Neural cell (in vitro differentiated cells): Measurements from ENCODE around the gene SBK1. TPM values are rescaled to one million over a fixed set of nuclear protein-coding genes. Genes with fewer than 3 reads are reported as not detected.

Source experiments
- H2AFZ ChIP-seq: fragments of 200-600, 300-800 bp; sonication (generic), shearing (Covaris generic); 2 replicates; pipeline ENCODE4 v1.6.0; 2014; ENCODE audit warnings: low read depth, mild to moderate bottlenecking, antibody characterized with exemption, low read length, moderate library complexity
- H3F3A ChIP-seq: fragments of 200-600 bp; shearing (Covaris generic); 2 replicates; pipeline ENCODE4 v1.6.1; 2016; ENCODE audit warnings: mild to moderate bottlenecking, moderate library complexity, mixed read lengths, antibody characterized with exemption, low read length; ENCODE audit not compliant: insufficient read depth, poor library complexity, severe bottlenecking
- H3K27ac ChIP-seq: fragments of 200-600, 300-800 bp; sonication (generic), shearing (Covaris generic); 2 replicates; pipeline ENCODE4 v1.5.1; 2014; ENCODE audit warnings: mild to moderate bottlenecking, low read length, moderate library complexity
- H3K27me3 ChIP-seq: fragments of 300-800, 200-600 bp; sonication (generic), shearing (Covaris generic); 2 replicates; pipeline ENCODE4 v1.6.0; 2014; ENCODE audit warnings: mild to moderate bottlenecking, low read depth, low read length, moderate library complexity; ENCODE audit not compliant: insufficient read depth
- H3K36me3 ChIP-seq: fragments of 300-800, 200-600 bp; sonication (generic), shearing (Covaris generic); 2 replicates; pipeline ENCODE4 v1.5.1; 2014; ENCODE audit warnings: mild to moderate bottlenecking, antibody characterized with exemption, low read length, moderate library complexity; ENCODE audit not compliant: insufficient read depth
- H3K4me2 ChIP-seq: fragments of 300-800, 200-600 bp; sonication (generic), shearing (Covaris generic); 2 replicates; pipeline ENCODE4 v1.6.0; 2014; ENCODE audit warnings: mild to moderate bottlenecking, low read length
- H3K4me3 ChIP-seq: fragments of 300-800, 200-600 bp; sonication (generic), shearing (Covaris generic); 2 replicates; pipeline ENCODE4 v1.5.1; 2014; ENCODE audit warnings: mild to moderate bottlenecking, low read length, moderate library complexity
- H3K79me2 ChIP-seq: fragments of 200-600 bp; shearing (Covaris generic); replicated peaks from 2 replicates; pipeline ENCODE4 v1.6.0; 2014; ENCODE audit warnings: mild to moderate bottlenecking, low read length, moderate library complexity; ENCODE audit not compliant: insufficient read depth
- H3K9ac ChIP-seq: fragments of 300-800, 200-600 bp; sonication (generic), shearing (Covaris generic); 2 replicates; pipeline ENCODE4 v1.6.1; 2016; ENCODE audit warnings: mild to moderate bottlenecking, low read length, mixed read lengths
- H3K9me2 ChIP-seq: fragments of 200-600 bp; shearing (Covaris generic); 2 replicates; pipeline ENCODE4 v1.6.1; 2016; ENCODE audit warnings: mild to moderate bottlenecking, low read length, mixed read lengths; ENCODE audit not compliant: insufficient read depth
- H3K9me3 ChIP-seq: fragments of 200-600, 300-800 bp; sonication (generic), shearing (Covaris generic); 2 replicates; pipeline ENCODE4 v1.6.1; 2016; ENCODE audit warnings: mild to moderate bottlenecking, mixed run types, low read length, moderate library complexity, mixed read lengths
- H4K20me1 ChIP-seq: fragments of 200-600 bp; shearing (Covaris generic); 2 replicates; pipeline ENCODE4 v1.6.1; 2016; ENCODE audit warnings: mild to moderate bottlenecking, mixed run types; ENCODE audit not compliant: insufficient read depth
- CTCF ChIP-seq: fragments of 450-650 bp; IDR thresholded peaks from 2 replicates; pipeline ENCODE4 v1.5.1; 2014; ENCODE audit warnings: antibody characterized with exemption, mild to moderate bottlenecking, moderate library complexity; ENCODE audit not compliant: poor library complexity, severe bottlenecking
- EP300 ChIP-seq: fragments of 450-650 bp; conservative IDR thresholded peaks from 2 replicates; pipeline ENCODE4 v1.6.1; 2014; ENCODE audit warnings: antibody characterized with exemption, mild to moderate bottlenecking, moderate library complexity; ENCODE audit not compliant: poor library complexity, severe bottlenecking
- EZH2 ChIP-seq: fragments of 200-600, 300-800 bp; shearing (Covaris generic), sonication (generic); IDR thresholded peaks from 2 replicates; pipeline ENCODE4 v1.6.1; 2014; ENCODE audit warnings: antibody characterized with exemption, low read length, borderline replicate concordance, mild to moderate bottlenecking; ENCODE audit not compliant: insufficient read depth, poor library complexity, severe bottlenecking
- MXI1 ChIP-seq: fragments of 450-650 bp; conservative IDR thresholded peaks from 2 replicates; pipeline ENCODE4 v1.6.1; 2014; ENCODE audit warnings: antibody characterized with exemption, mild to moderate bottlenecking; ENCODE audit not compliant: poor library complexity, severe bottlenecking
- POLR2AphosphoS5 ChIP-seq: IDR thresholded peaks from 2 replicates; pipeline ENCODE4 v1.6.1; 2012
- RAD21 ChIP-seq: fragments of 450-650 bp; conservative IDR thresholded peaks from 2 replicates; pipeline ENCODE4 v1.6.1; 2014; ENCODE audit warnings: antibody characterized with exemption, mild to moderate bottlenecking, moderate library complexity
- REST ChIP-seq: IDR thresholded peaks from 2 replicates; pipeline ENCODE4 v1.6.1; 2012; ENCODE audit warnings: borderline replicate concordance
- SMC3 ChIP-seq: fragments of 450-650 bp; conservative IDR thresholded peaks from 2 replicates; pipeline ENCODE4 v1.6.1; 2014; ENCODE audit warnings: antibody characterized with exemption, mild to moderate bottlenecking, moderate library complexity; ENCODE audit not compliant: poor library complexity
- TAF1 ChIP-seq: IDR thresholded peaks from 2 replicates; pipeline ENCODE4 v1.6.1; 2012; ENCODE audit warnings: low read depth
- polyA plus RNA-seq: library from polyadenylated mRNA; depleted of rRNA; stranded (reverse); fragments of >200 nt; gene quantifications from 2 replicates; pipeline ENCODE4 v1.2.3, GENCODE V29; 2014

The SBK1 gene
- polyA plus RNA-seq, 1 donor from 2014 or later, result 18.2 TPM

- H3K4me2 ChIP-seq, result no peak overlapping the region
- H3K27me3 ChIP-seq, result no peaks in the 10 kb centered on the region
- no peaks in the 10 kb centered on the region for H3F3A ChIP-seq
- no peaks in the 10 kb centered on the region for H3K9me2 ChIP-seq
- H3K27ac ChIP-seq, result no peak overlapping the region
- no peak for TF ChIP-seq RAD21
- TF ChIP-seq TAF1, result no peak
- TF ChIP-seq CTCF, result no peak
- TF ChIP-seq POLR2AphosphoS5, result no peak
- TF ChIP-seq EP300, result no peak
- TF ChIP-seq SMC3, result no peak
- no peak for TF ChIP-seq EZH2
- TF ChIP-seq REST, result no peak
- no peak for TF ChIP-seq MXI1
- peaks cover 38% of the 10 kb centered on the region for H3K79me2 ChIP-seq
- no peak overlapping the region for H3K9ac ChIP-seq
- H3K36me3 ChIP-seq, result peaks cover 8% of the 10 kb centered on the region
- no peak overlapping the region for H2AFZ ChIP-seq
- H4K20me1 ChIP-seq, result peaks cover 59% of the 10 kb centered on the region
- H3K4me3 ChIP-seq, result no peak overlapping the region
- no peaks in the 10 kb centered on the region for H3K9me3 ChIP-seq
These were observed 21.3 kb downstream of the SBK1 start for GRCh38 chr16:28313587-28313986.

GRCh38 chr16:28316054-28316453, 23.7 kb downstream of the SBK1 start:
- Histone ChIP-seq H3K36me3 (no peaks in the 10 kb centered on the region), H4K20me1 (peaks cover 39% of the 10 kb centered on the region)
- TF ChIP-seq SMC3 (no peak), REST (no peak), EZH2 (no peak), MXI1 (no peak), RAD21 (no peak), EP300 (no peak), TAF1 (no peak)

More at GRCh38 chr16:28316054-28316453, 23.7 kb downstream of the SBK1 start:
- H3K4me3 ChIP-seq, result no peak overlapping the region
- no peak overlapping the region for H2AFZ ChIP-seq
- H3K27ac ChIP-seq, result no peak overlapping the region
- no peaks in the 10 kb centered on the region for H3F3A ChIP-seq
- H3K4me2 ChIP-seq, result no peak overlapping the region
- no peaks in the 10 kb centered on the region for H3K9me3 ChIP-seq
- H3K27me3 ChIP-seq, result no peaks in the 10 kb centered on the region
- no peak overlapping the region for H3K9ac ChIP-seq
- H3K79me2 ChIP-seq, result peaks cover 17% of the 10 kb centered on the region
- H3K9me2 ChIP-seq, result no peaks in the 10 kb centered on the region
